ENCODE results near the gene ASCC1.
"Not testable (repeated sequence)": the region's sequence is repeated elsewhere in the genome, so short reads cannot be mapped to it uniquely, and the experiment has no call there.

The ASCC1 gene

DNA sequence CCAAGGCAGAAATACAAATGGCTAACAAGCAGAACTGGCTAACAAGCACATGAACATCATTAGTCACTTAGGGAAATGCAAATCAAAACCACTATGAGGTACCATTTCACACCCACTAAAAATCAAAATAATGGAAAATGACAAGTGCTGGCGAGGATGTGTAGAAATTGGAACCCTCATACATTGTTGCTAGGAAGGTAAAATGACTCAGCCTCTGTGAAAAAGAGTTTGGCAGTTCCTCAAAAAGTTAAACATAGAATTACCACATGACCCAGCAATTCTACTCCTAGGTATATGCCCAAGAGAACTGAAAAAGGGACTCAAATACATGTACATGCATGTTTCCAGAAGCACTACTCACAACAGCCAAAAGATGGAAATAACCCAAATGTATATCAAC is 53.1 kb downstream of the ASCC1 start:
- Histone ChIP-seq H3K4me3 (ENCODE audit: low read length) (no peak overlapping the region), H3K27me3 (replicated peaks; ENCODE audit: control insufficient read depth, insufficient read depth, low read length) (no peaks in the 10 kb centered on the region), H3K36me3 (ENCODE audit: control insufficient read depth, insufficient read depth, low read length, severe bottlenecking) (peaks cover 16% of the 10 kb centered on the region), H3K9ac (ENCODE audit: low read length) (no peak overlapping the region), H3K9me3 (ENCODE audit: control insufficient read depth, low read length) (no peaks in the 10 kb centered on the region), H3K4me1 (ENCODE audit: control insufficient read depth, insufficient read depth, low read length) (peaks cover 10% of the 10 kb centered on the region)
- peak; percentile 65 for DNase-seq (ENCODE audit: low read depth)

DNA sequence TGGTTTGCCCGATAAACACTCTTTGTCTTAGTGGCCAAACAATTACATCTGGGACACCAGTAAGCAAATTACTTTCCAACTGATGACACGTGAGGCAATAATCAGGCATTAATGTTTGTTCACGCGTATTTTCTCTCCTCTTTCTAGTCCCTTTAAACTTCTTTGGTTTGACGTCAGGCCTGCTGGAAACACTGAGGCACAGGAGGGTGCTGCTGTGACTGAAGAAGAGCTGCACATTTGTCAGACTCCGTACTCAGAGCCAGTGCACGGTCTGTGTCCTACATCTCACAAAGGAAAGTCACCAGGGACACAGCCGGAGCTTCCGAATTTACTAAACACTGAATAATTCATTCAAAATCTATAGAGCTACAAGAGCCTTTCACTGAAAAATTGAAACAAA is 57.9 kb downstream of the ASCC1 start:
- Histone ChIP-seq H3K9me3 (ENCODE audit: control insufficient read depth, low read length) (no peaks in the 10 kb centered on the region), H3K9ac (ENCODE audit: low read length) (no peak overlapping the region), H3K36me3 (ENCODE audit: control insufficient read depth, insufficient read depth, low read length, severe bottlenecking) (peaks cover 16% of the 10 kb centered on the region), H3K4me1 (ENCODE audit: control insufficient read depth, insufficient read depth, low read length) (peaks cover 10% of the 10 kb centered on the region), H3K27me3 (replicated peaks; ENCODE audit: control insufficient read depth, insufficient read depth, low read length) (no peaks in the 10 kb centered on the region), H3K4me3 (ENCODE audit: low read length) (no peak overlapping the region)
- DNase-seq (ENCODE audit: low read depth) = no peak

DNA sequence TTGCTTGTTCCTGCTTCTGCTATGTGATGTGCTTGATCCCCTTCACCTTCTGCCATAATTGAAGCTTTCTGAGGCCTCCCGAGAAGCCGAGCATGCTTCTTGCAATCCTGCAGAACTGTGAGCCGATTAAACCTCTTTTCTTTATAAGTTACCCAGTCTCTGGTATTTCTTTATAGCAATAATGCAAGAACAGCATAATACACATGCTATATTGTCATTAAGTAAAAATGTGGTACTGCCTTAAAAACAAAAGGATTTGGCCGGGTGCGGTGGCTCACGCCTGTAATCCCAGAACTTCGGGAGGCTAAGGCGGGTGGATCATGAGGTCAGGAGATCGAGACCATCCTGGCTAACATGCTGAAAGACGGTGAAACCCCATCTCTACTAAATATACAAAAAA is 59.9 kb downstream of the ASCC1 start:
- no peak for DNase-seq (ENCODE audit: low read depth)
- H3K4me1 ChIP-seq (ENCODE audit: control insufficient read depth, insufficient read depth, low read length) = peaks cover 10% of the 10 kb centered on the region

DNA sequence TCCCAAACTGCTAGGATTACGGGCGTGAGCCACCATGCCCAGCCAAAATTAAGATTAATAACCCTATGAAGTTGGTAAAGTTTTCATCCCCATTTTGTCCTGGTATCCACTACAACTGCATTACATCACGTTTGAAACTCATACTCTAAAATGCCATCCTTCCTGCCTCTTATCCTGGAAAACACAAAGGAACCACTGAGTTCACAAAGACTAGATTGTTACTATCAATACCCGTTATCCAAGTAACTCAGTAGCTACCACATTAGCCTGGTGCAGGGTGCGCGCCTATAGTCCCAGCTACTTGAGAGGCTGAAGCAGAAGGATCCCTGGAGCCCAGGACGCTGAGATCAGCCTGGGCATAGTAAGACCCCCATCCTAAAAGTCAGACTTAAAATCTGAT is 63.8 kb downstream of the ASCC1 start:
- no peaks in the 10 kb centered on the region for H3K9me3 ChIP-seq (ENCODE audit: control insufficient read depth, low read length)
- no peaks in the 10 kb centered on the region for H3K27me3 ChIP-seq (replicated peaks; ENCODE audit: control insufficient read depth, insufficient read depth, low read length)
- H3K4me1 ChIP-seq (ENCODE audit: control insufficient read depth, insufficient read depth, low read length) = no peaks in the 10 kb centered on the region
- H3K9ac ChIP-seq (ENCODE audit: low read length) = no peak overlapping the region
- H3K36me3 ChIP-seq (ENCODE audit: control insufficient read depth, insufficient read depth, low read length, severe bottlenecking) = no peaks in the 10 kb centered on the region
- H3K4me3 ChIP-seq (ENCODE audit: low read length) = no peak overlapping the region
- no peak for DNase-seq (ENCODE audit: low read depth)

More for the DNA sequence above, 59.9 kb downstream of the ASCC1 start:
- Histone ChIP-seq H3K9ac (ENCODE audit: low read length) (no peak overlapping the region), H3K36me3 (ENCODE audit: control insufficient read depth, insufficient read depth, low read length, severe bottlenecking) (peaks cover 13% of the 10 kb centered on the region), H3K9me3 (ENCODE audit: control insufficient read depth, low read length) (no peaks in the 10 kb centered on the region), H3K27me3 (replicated peaks; ENCODE audit: control insufficient read depth, insufficient read depth, low read length) (no peaks in the 10 kb centered on the region), H3K4me3 (ENCODE audit: low read length) (no peak overlapping the region)

DNA sequence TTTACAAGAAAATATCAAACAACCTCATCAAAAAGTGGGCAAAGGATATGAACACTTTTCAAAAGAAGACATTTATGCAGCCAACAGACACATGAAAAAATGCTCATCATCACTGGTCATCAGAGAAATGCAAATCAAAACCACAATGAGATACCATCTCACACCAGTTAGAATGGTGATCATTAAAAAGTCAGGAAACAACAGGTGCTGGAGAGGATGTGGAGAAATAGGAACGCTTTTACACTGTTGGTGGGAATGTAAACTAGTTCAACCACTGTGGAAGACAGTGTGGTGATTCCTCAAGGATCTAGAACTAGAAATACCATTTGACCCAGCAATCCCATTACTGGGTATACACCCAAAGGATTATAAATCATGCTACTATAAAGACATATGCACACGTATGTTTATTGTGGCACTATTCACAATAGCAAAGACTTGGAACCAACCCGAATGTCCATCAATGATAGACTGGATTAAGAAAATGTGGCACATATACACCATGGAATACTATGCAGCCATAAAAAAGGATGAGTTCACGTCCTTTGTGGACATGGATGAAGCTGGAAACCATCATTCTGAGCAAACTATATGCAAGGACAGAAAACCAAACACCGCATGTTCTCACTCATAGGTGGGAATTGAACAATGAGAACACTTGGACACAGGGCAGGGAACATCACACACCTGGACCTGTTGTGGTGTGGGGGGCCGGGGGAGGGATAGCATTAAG is 65.2 kb downstream of the ASCC1 start:
- DNase-seq (ENCODE audit: low read depth); H3K9me3 ChIP-seq (ENCODE audit: control insufficient read depth, low read length); H3K27me3 ChIP-seq (replicated peaks; ENCODE audit: control insufficient read depth, insufficient read depth, low read length); H3K36me3 ChIP-seq (ENCODE audit: control insufficient read depth, insufficient read depth, low read length, severe bottlenecking); H3K9ac ChIP-seq (ENCODE audit: low read length); H3K4me3 ChIP-seq (ENCODE audit: low read length): not testable (repeated sequence)
- H3K4me1 ChIP-seq (ENCODE audit: control insufficient read depth, insufficient read depth, low read length) = peaks cover 13% of the 10 kb centered on the region

DNA sequence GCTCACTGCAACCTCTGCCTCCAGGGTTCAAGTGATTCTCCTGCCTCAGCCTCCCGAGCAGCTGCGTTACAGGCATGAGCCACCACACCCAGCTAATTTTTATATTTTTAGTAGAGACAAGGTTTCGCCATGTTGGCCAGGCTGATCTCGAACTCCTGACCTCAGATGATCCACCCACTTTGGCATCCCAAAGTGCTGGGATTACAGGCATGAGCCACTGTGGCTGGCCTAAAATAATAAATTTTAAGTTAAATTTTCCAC is 68.8 kb downstream of the ASCC1 start:
- peak overlapping the region; percentile 44 for H3K4me3 ChIP-seq (ENCODE audit: low read length)
- H3K9me3 ChIP-seq (ENCODE audit: control insufficient read depth, low read length); H3K27me3 ChIP-seq (replicated peaks; ENCODE audit: control insufficient read depth, insufficient read depth, low read length); DNase-seq (ENCODE audit: low read depth); H3K9ac ChIP-seq (ENCODE audit: low read length); H3K36me3 ChIP-seq (ENCODE audit: control insufficient read depth, insufficient read depth, low read length, severe bottlenecking): not testable (repeated sequence)
- peaks cover 14% of the 10 kb centered on the region for H3K4me1 ChIP-seq (ENCODE audit: control insufficient read depth, insufficient read depth, low read length)

DNA sequence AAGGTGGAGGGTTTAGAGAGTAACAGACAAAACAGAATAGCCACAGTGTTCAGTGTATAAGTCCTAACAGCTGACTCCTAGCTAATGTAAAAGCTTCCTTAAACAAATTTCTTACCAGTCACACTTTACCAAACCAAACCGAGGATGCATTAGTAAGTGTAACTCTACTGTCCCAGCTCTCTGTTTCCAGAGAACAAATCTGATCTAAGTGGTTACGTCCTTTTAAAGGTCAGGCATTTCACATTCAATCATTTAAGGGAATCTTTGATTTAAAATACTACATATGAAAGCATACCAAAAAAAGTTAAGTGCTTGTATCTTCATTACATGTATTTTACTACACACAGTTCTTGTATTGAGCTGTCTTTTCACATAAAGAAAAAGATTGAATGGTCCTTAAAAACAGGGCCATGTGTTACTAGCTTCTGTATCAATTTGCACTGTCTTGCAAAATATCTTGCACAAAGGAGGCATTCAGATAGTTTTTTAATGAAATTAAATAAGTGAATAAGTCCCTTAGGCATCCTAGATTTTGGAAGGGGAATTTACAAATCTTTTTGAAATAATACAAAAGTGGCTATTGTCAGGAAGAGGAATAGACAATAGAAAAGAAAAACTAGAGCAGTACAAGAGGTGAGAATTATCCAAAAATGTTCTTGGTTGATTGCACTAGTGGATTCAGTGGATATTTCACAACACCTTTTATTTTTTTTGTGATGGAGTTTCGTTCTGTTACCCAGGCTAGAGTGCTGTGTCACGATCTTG is 69.3 kb downstream of the ASCC1 start:
- no peaks in the 10 kb centered on the region for H3K9me3 ChIP-seq (ENCODE audit: control insufficient read depth, low read length)

DNA sequence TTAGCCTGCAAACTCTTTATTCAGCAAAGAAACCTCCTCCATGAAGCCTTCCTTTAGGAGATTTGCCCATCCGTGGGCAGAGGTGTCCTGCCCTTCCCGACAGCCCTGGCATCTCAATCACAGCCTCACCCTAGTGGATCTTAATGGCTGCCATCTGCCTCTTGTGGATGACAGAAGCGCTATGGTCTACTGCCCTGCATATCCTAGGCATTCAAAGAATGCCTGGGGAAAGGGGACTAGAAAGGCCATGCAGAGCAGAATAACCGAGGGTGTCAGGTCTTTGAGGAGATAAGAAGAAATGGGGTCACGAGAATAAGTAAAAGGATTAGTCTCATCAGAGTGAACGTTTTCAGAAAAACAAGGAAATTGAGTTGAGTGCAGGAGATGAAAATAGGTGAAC is 70.0 kb downstream of the ASCC1 start:
- no peak overlapping the region for H3K9ac ChIP-seq (ENCODE audit: low read length)
- DNase-seq (ENCODE audit: low read depth) = no peak
- no peaks in the 10 kb centered on the region for H3K9me3 ChIP-seq (ENCODE audit: control insufficient read depth, low read length)
- peaks cover 14% of the 10 kb centered on the region for H3K4me1 ChIP-seq (ENCODE audit: control insufficient read depth, insufficient read depth, low read length)
- no peaks in the 10 kb centered on the region for H3K36me3 ChIP-seq (ENCODE audit: control insufficient read depth, insufficient read depth, low read length, severe bottlenecking)
- H3K4me3 ChIP-seq (ENCODE audit: low read length) = no peak overlapping the region
- no peaks in the 10 kb centered on the region for H3K27me3 ChIP-seq (replicated peaks; ENCODE audit: control insufficient read depth, insufficient read depth, low read length)

More for the DNA sequence above, 69.3 kb downstream of the ASCC1 start:
- Histone ChIP-seq H3K4me3 (ENCODE audit: low read length) (peak overlapping the region; percentile 44), H3K4me1 (ENCODE audit: control insufficient read depth, insufficient read depth, low read length) (peaks cover 14% of the 10 kb centered on the region), H3K36me3 (ENCODE audit: control insufficient read depth, insufficient read depth, low read length, severe bottlenecking) (no peaks in the 10 kb centered on the region), H3K9ac (ENCODE audit: low read length) (peak overlapping the region; percentile 28), H3K27me3 (replicated peaks; ENCODE audit: control insufficient read depth, insufficient read depth, low read length) (no peaks in the 10 kb centered on the region)
- peak; percentile 48 for DNase-seq (ENCODE audit: low read depth)

DNA sequence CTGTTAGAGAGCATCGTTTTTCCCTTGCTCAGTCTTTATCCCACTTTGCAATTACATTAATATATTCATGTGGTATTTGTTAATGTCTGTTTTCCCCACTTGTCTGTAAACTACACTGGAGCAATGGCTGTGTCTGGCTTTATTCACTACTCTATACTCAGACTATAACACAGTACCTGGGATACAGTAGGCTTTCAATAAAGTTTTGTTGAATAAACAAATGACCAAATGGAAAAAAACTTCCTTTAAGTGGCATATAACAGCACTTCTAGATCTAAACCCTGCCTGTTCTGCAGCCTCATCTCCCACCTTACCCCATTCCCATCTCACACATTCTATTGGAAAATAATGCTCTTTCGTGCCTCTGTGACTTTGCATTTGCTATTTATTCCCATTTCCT is 70.4 kb downstream of the ASCC1 start:
- no peaks in the 10 kb centered on the region for H3K9me3 ChIP-seq (ENCODE audit: control insufficient read depth, low read length)
- H3K27me3 ChIP-seq (replicated peaks; ENCODE audit: control insufficient read depth, insufficient read depth, low read length) = no peaks in the 10 kb centered on the region
- H3K4me3 ChIP-seq (ENCODE audit: low read length) = no peak overlapping the region
- H3K4me1 ChIP-seq (ENCODE audit: control insufficient read depth, insufficient read depth, low read length) = peaks cover 14% of the 10 kb centered on the region
- no peak overlapping the region for H3K9ac ChIP-seq (ENCODE audit: low read length)
- H3K36me3 ChIP-seq (ENCODE audit: control insufficient read depth, insufficient read depth, low read length, severe bottlenecking) = no peaks in the 10 kb centered on the region
- no peak for DNase-seq (ENCODE audit: low read depth)

DNA sequence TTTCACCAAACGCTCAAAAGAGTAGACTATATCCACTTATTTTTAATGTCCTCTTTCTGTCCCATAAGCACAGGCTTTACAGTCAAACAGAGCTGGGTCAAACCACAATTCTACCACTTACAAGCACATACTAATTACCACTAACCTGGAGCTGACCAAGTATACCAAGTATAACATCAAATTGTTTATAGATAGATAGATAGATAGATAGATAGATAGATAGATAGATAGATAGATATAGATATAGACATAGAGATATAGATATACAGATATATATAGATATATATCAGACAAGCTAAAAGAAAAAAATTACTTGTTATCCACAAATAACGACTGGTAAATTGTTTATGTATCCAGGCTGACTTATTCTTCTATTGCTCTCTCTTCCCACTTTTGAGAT is 75.2 kb downstream of the ASCC1 start:
- Histone ChIP-seq H3K4me1 (ENCODE audit: control insufficient read depth, insufficient read depth, low read length) (peaks cover under 1% of the 10 kb centered on the region), H3K4me3 (ENCODE audit: low read length) (no peak overlapping the region), H3K27me3 (replicated peaks; ENCODE audit: control insufficient read depth, insufficient read depth, low read length) (no peaks in the 10 kb centered on the region), H3K36me3 (ENCODE audit: control insufficient read depth, insufficient read depth, low read length, severe bottlenecking) (no peaks in the 10 kb centered on the region), H3K9me3 (ENCODE audit: control insufficient read depth, low read length) (no peaks in the 10 kb centered on the region), H3K9ac (ENCODE audit: low read length) (no peak overlapping the region)
- DNase-seq (ENCODE audit: low read depth) = no peak

DNA sequence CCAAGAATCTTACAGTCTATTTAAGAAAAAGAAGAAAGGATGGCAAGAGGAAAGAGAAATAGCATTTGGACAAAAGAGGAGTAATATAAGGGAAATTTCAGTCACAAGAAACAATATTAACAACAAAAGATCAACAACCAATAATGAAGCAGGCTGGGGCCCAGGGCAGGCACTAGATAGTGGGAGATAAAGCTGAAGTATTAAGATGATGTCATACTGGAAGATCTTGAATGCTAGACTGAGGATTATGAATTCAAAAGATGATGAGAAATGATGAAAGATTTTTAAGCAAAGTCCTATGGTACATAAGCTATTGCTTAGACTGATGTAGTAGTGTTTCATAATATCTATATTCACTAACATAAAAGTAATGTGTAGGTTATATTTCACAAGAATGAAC is 75.9 kb downstream of the ASCC1 start:
- DNase-seq (ENCODE audit: low read depth) = no peak
- no peaks in the 10 kb centered on the region for H3K36me3 ChIP-seq (ENCODE audit: control insufficient read depth, insufficient read depth, low read length, severe bottlenecking)
- no peak overlapping the region for H3K9ac ChIP-seq (ENCODE audit: low read length)
- H3K27me3 ChIP-seq (replicated peaks; ENCODE audit: control insufficient read depth, insufficient read depth, low read length) = no peaks in the 10 kb centered on the region
- H3K4me3 ChIP-seq (ENCODE audit: low read length) = no peak overlapping the region
- no peaks in the 10 kb centered on the region for H3K4me1 ChIP-seq (ENCODE audit: control insufficient read depth, insufficient read depth, low read length)
- no peaks in the 10 kb centered on the region for H3K9me3 ChIP-seq (ENCODE audit: control insufficient read depth, low read length)
